HUES48 (cell line): ENCODE data around the gene MAPK13.

ENCODE experiments used
- H3K27ac ChIP-seq: one replicate; pipeline ENCODE4 v1.7.0; 2013; ENCODE audit warnings: low read depth, low read length, inconsistent platforms
- H3K27me3 ChIP-seq: 2 replicates; pipeline ENCODE4 v1.6.1; 2013; ENCODE audit warnings: mild to moderate bottlenecking, low read length; ENCODE audit not compliant: control insufficient read depth, insufficient read depth
- H3K36me3 ChIP-seq: 2 replicates; pipeline ENCODE4 v1.6.1; 2013; ENCODE audit warnings: low read length; ENCODE audit not compliant: control insufficient read depth, insufficient read depth
- H3K4me1 ChIP-seq: 2 replicates; pipeline ENCODE4 v1.6.1; 2013; ENCODE audit warnings: mild to moderate bottlenecking, low read length; ENCODE audit not compliant: control insufficient read depth, insufficient read depth
- H3K4me3 ChIP-seq: 2 replicates; pipeline ENCODE4 v1.5.1; 2013; ENCODE audit warnings: mild to moderate bottlenecking, low read depth, low read length
- H3K9ac ChIP-seq: 2 replicates; pipeline ENCODE4 v1.6.1; 2013; ENCODE audit warnings: mild to moderate bottlenecking, low read depth, low read length, moderate library complexity
- H3K9me3 ChIP-seq: 2 replicates; pipeline ENCODE4 v1.6.1; 2013; ENCODE audit warnings: low read length; ENCODE audit not compliant: control insufficient read depth, insufficient read depth

Gene MAPK13

DNA sequence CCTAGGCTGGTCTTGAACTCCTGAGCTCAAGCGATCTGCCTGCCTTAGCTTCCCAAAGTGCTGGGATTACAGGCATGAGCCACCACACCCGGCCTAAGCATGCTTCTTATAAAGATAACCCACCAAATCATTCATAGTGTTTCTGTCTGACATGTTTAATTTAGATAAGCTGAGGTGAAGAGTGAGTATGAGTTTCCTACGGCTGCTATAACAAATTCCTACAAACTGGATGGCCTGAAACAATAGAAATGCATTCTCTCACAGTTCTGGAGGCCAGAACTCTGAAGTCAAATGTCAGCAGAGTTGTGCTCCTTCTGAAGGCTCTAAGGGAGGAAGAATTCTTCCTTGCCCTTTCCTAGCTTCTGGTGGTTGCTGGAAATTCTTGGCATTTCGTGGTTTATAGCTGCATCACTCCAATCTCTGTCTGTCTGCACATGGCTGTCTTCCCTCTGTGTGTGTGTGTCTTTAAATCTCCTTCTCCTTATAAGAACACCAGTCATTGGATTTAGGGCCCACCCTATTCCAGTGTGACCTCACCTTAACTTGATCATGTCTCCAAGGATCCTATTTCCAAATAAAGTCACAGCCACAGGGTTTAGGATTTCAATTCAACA is 29.9 kb downstream of the MAPK13 start:
- no peak overlapping the region for H3K4me3 ChIP-seq

DNA sequence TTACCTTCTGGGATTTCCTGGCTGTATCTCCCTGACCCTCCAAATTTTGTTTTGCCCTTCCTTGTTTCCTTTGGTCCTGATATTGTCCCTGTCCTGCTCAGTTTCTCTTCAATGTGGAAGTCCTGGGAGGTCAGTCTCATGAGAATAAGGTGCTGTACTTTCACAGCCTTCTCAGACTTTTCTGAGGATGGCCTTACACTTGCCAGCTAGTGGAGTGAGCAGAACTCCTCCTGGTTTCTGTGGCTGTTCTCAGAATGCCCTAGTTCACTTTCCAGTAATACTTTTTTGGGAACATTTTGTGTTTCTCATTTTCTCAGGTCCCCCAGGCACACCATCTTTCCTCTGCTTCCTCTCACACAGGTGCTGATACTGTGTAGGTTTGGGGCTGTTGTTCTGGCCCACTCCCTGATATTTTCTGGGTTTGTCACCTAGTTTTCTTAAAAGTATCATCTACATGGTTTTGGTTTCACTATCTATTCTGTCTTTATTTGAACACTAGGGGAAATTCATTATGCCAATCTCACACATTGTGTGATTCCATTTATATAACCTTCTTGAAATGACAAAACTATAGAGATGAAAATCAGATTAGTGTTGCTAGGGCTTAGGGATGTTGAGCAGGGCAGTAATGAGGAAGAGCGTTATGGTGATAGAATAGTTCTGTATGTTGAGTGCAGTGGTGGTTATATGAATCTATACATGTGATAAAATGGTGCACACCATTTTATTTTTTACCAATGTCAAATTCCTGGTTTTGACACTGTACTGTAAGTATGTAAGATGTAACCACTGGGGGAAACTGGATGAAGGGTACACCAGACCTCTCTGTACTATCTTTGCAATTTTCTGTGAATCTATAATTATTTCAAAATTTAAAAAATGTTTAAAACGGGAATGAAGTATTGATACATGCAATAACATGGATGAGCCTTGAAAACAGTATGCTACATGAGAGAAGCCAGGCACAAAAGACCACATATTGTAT is 39.0 kb downstream of the MAPK13 start:
- Histone ChIP-seq H3K4me1 (no peaks in the 10 kb centered on the region), H3K9ac (no peak overlapping the region), H3K36me3 (no peaks in the 10 kb centered on the region), H3K27me3 (no peaks in the 10 kb centered on the region), H3K4me3 (no peak overlapping the region), H3K27ac (no peak overlapping the region), H3K9me3 (no peaks in the 10 kb centered on the region)

More for the DNA sequence above, 29.9 kb downstream of the MAPK13 start:
- H3K27me3 ChIP-seq, result no peaks in the 10 kb centered on the region
- no peaks in the 10 kb centered on the region for H3K36me3 ChIP-seq
- H3K27ac ChIP-seq, result no peak overlapping the region
- peaks cover 5% of the 10 kb centered on the region; the same call in 1 of the 2 replicates for H3K9me3 ChIP-seq
- no peaks in the 10 kb centered on the region for H3K4me1 ChIP-seq
- H3K9ac ChIP-seq, result no peak overlapping the region

DNA sequence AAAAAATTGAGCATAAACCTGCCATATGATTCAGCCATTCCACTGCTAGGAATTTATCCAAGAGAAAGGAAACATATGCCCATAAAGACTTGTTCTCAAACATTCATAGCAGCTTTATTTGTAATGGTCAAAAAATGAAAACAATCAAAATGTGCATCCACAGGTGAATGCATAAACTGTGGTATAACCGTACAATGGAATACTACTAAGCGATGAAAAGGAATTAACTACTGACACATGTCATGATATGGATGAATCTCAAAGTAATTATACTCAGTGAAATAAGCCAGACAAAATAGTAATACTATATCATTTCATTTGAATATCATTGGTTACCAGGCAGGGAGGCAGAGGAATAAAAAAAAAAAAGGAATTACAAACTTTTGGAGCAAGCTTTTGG is 40.4 kb downstream of the MAPK13 start:
- no peaks in the 10 kb centered on the region for H3K9me3 ChIP-seq
- H3K4me3 ChIP-seq, result no peak overlapping the region
- no peaks in the 10 kb centered on the region for H3K4me1 ChIP-seq
- H3K27ac ChIP-seq, result no peak overlapping the region
- no peaks in the 10 kb centered on the region for H3K27me3 ChIP-seq
- no peaks in the 10 kb centered on the region for H3K36me3 ChIP-seq
- H3K9ac ChIP-seq, result no peak overlapping the region

DNA sequence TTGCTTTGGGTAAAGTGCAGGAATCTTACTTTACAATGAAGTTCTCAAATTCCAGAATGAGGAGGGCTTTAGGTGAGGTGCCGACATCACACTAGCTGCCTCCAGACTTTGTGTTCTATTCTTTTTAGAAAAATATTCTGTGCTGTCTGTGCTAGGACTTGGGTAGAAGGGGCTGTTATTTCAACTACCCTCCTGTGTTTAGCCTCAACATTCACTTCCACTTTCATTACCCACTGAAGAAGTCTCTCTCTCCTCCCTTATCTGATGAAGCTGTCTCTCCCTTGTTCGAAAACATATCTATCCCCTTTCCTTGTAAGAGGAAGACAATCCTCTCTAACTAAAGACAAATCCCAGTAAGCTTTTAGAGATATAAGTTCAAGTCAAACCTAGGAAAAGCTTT is 41.3 kb downstream of the MAPK13 start:
- Histone ChIP-seq H3K36me3 (no peaks in the 10 kb centered on the region), H3K27ac (no peak overlapping the region), H3K27me3 (no peaks in the 10 kb centered on the region), H3K4me3 (no peak overlapping the region), H3K4me1 (no peaks in the 10 kb centered on the region), H3K9me3 (no peaks in the 10 kb centered on the region), H3K9ac (no peak overlapping the region)

DNA sequence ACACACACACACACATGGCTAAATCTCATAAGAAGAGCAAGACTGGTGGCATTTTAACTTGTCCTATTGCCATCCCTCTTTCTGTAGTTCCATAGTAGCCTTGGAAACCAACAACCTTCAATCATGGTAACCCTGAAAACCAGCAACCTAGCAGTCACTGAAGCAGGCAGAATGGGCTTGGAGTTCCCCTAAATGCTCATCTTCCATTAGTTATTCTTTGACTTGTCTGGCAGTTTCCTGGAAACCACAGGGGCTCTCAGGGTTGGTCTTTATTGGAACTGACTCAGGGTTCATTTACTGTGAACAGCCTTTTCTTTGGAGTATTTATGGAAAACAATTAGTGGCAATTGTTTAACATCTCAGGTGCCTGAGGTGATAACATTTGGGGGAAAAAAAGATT is 46.9 kb downstream of the MAPK13 start:
- Histone ChIP-seq H3K9ac (no peak overlapping the region), H3K27ac (no peak overlapping the region), H3K9me3 (no peaks in the 10 kb centered on the region; the same call in 1 of the 2 replicates), H3K36me3 (no peaks in the 10 kb centered on the region), H3K4me1 (no peaks in the 10 kb centered on the region), H3K4me3 (no peak overlapping the region), H3K27me3 (no peaks in the 10 kb centered on the region)

DNA sequence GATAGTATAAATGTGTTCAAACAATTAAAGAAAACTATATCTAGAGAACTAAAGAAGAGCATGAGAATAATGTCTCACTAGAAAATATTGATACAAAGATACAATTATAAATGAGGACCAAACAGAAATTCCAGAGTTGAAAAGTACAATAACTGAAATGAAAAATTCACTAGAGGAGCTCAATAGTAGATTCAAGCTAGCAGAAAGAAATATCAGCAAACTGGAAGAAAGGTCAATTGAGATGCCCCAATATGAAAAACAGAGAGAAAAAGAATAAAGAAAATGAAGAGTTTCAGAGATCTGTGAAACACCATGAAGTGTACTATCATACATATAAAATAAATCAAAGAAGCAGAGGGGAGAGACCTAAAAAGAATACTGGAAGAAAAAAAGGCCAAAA is 48.2 kb downstream of the MAPK13 start:
- no peaks in the 10 kb centered on the region for H3K27me3 ChIP-seq
- no peaks in the 10 kb centered on the region for H3K36me3 ChIP-seq
- no peak overlapping the region for H3K27ac ChIP-seq
- no peak overlapping the region for H3K9ac ChIP-seq
- H3K9me3 ChIP-seq, result no peaks in the 10 kb centered on the region; the same call in 1 of the 2 replicates
- H3K4me3 ChIP-seq, result no peak overlapping the region
- no peaks in the 10 kb centered on the region for H3K4me1 ChIP-seq

DNA sequence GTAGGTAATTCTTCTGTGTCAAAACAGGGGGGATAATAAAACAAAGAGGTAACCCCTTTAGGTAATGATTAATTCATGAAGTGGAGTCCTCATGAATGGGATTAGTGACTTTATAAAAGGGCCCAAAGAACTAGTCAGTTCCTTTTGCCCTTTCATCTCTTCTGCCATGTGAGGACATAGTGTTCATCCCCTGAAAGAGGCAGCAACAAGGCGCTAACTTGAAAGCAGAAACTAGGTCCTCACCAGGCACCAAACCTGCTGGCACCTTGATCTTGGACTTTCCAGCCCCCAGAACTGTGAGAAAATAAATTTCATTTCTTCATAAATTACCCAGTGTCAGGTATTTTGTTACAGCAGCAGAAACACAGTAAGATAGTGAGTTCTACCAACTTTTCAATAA is 49.8 kb downstream of the MAPK13 start:
- Histone ChIP-seq H3K27ac (no peak overlapping the region), H3K9me3 (no peaks in the 10 kb centered on the region; the same call in 1 of the 2 replicates), H3K9ac (no peak overlapping the region), H3K4me1 (no peaks in the 10 kb centered on the region), H3K27me3 (no peaks in the 10 kb centered on the region), H3K36me3 (no peaks in the 10 kb centered on the region), H3K4me3 (no peak overlapping the region)

DNA sequence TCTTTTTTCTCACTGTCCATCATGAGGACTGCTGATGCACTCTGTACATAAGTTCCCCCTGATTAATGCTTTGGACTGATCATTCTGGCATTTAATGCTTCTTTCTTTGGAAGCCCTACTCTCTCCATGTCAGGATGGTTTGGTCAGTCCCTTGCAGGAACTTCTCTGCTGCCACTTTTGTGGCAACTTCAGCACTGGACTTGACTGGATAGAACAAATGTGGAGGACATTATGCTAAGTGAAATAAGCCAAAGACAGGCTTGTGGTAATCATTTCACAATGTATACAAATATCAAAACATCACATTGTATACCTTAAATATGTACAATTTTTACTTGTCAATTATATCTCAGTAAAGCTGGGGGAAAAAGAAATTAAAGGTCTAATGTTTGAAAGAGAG is 54.0 kb downstream of the MAPK13 start:
- no peak overlapping the region for H3K4me3 ChIP-seq
- H3K4me1 ChIP-seq, result no peaks in the 10 kb centered on the region
- H3K36me3 ChIP-seq, result no peaks in the 10 kb centered on the region
- H3K27ac ChIP-seq, result no peak overlapping the region
- no peaks in the 10 kb centered on the region for H3K9me3 ChIP-seq
- no peak overlapping the region for H3K9ac ChIP-seq
- no peaks in the 10 kb centered on the region for H3K27me3 ChIP-seq

DNA sequence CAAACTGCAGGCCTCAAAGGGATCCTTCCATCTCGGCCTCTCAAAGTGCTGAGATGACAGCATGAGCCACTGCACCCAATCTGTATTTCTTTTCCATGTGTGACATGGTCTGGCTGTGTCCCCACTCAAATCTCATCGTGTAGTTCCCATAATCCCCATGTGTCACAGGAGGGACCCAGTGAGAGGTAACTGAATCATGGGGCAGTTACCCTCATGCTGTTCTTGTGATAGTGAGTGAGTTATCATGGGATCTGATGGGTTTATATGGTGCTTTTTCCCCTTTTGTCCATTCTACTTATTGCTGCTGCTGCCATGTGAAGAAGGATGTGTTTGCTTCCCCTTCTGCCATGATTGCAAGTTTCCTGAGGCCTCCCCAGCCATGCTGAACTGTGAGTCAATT is 55.9 kb downstream of the MAPK13 start:
- no peaks in the 10 kb centered on the region for H3K4me1 ChIP-seq
- H3K9ac ChIP-seq, result no peak overlapping the region
- no peak overlapping the region for H3K4me3 ChIP-seq
- H3K36me3 ChIP-seq, result no peaks in the 10 kb centered on the region
- H3K27me3 ChIP-seq, result no peaks in the 10 kb centered on the region
- H3K27ac ChIP-seq, result no peak overlapping the region
- H3K9me3 ChIP-seq, result no peaks in the 10 kb centered on the region

DNA sequence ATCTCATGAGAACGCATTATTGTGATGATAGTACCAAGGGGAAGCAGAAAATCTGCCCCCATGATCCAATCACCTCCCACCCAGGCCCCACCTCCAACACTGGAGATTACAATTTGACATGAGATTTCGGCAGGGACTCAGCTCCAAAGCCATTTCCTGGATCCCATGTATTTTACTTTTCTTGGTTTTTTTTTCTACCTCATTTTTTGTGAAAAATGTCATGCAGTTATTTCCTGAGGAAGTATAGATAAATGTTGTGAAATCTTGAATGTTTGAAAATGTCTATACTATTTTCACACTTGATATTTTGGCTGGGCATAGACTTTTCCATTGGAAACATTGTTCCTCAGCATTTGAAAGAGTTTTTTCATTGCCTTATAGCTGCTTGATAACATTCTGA is 57.1 kb downstream of the MAPK13 start:
- Histone ChIP-seq H3K36me3 (no peaks in the 10 kb centered on the region), H3K27me3 (no peaks in the 10 kb centered on the region), H3K4me3 (no peak overlapping the region), H3K27ac (no peak overlapping the region), H3K9ac (no peak overlapping the region), H3K4me1 (no peaks in the 10 kb centered on the region), H3K9me3 (no peaks in the 10 kb centered on the region)
